ENCODE measurements around the gene TBC1D22A.

GRCh38 chr22:46858181-46858771 lies 95.8 kb downstream of the TBC1D22A start:
- TF ChIP-seq CTCF (conservative IDR thresholded peaks at IDR 0.05; ENCODE audit: low read length) (no peak), EZH2phosphoT487 (IDR thresholded peaks at IDR 0.05; ENCODE audit: borderline replicate concordance, low read depth, low read length) (no peak)

Data from OCI-LY7 (cell line).